Esophagus muscularis mucosa (tissue), 4 donors: Measurements from ENCODE around the gene STAMBPL1. TPM values are rescaled to one million over a fixed set of nuclear protein-coding genes. Genes with fewer than 3 reads are reported as not detected.
"Not testable (repeated sequence)": the region's sequence is repeated elsewhere in the genome, so short reads cannot be mapped to it uniquely, and the experiment has no call there.

Source experiments
- DNase-seq: peaks from one replicate; pipeline ENCODE4 v3.0.0-alpha.2; 2017; ENCODE audit errors: extremely low spot score
- H3K27ac ChIP-seq, 4 donors: fragments of 200-600 bp; sonication (generic); replicated peaks in 1 of 4; 1 replicate in 3 of 4; 2 replicates in 1 of 4; pipeline ENCODE4 v1.5.1; 2016 to 2019; ENCODE audit warnings: mild to moderate bottlenecking in 1 of 4
- H3K27me3 ChIP-seq, 4 donors: fragments of 200-600 bp; sonication (generic); one replicate each; pipeline versions ENCODE4 v1.5.1 to v1.6.0; 2016 to 2019
- H3K36me3 ChIP-seq, 4 donors: fragments of 200-600 bp; sonication (generic); one replicate each; pipeline ENCODE4 v1.5.1; 2016 to 2019
- H3K4me1 ChIP-seq, 4 donors: fragments of 200-600 bp; sonication (generic); one replicate each; pipeline ENCODE4 v1.5.1; 2016 to 2019
- H3K4me3 ChIP-seq, 4 donors: fragments of 200-600 bp; sonication (generic); 1 replicate in 2 of 4; 2 replicates in 2 of 4; pipeline ENCODE4 v1.5.1; 2016 to 2019; ENCODE audit warnings: mild to moderate bottlenecking in 4 of 4, moderate library complexity in 1 of 4
- H3K9me3 ChIP-seq, 4 donors: fragments of 200-600 bp; sonication (generic); 1 replicate in 3 of 4; 2 replicates in 1 of 4; pipeline ENCODE4 v1.5.1; 2016 to 2019
- CTCF ChIP-seq, 3 experiments: fragments of 200-600 bp in 2 of 3; fragments of 450-650 bp in 1 of 3; sonication (generic) in 2 of 3; IDR thresholded peaks; one replicate each; pipeline ENCODE4 v1.5.1; 2017 to 2019; ENCODE audit warnings: antibody characterized with exemption in 3 of 3, mild to moderate bottlenecking in 2 of 3, moderate library complexity in 1 of 3
- EP300 ChIP-seq: sonication (generic); formaldehyde crosslinking; IDR thresholded peaks from one replicate; pipeline ENCODE4 v1.6.1; 2017; ENCODE audit warnings: antibody characterized with exemption
- POLR2A ChIP-seq: fragments of 450-650 bp; IDR thresholded peaks from one replicate; pipeline ENCODE4 v1.6.1; 2017; ENCODE audit warnings: antibody characterized with exemption, moderate library complexity, mild to moderate bottlenecking, low read depth
- POLR2AphosphoS5 ChIP-seq, 2 donors: sonication (generic); formaldehyde crosslinking; IDR thresholded peaks; one replicate each; pipeline ENCODE4 v1.6.1; 2017; ENCODE audit warnings: antibody characterized with exemption in 2 of 2
- WGBS: methylation state at CpG from one replicate; pipeline ENCODE4 v1.1.5; 2018; 5-methylcytosine and 5-hydroxymethylcytosine counted together
- intact Hi-C: fragments of 100-400 bp; cut with DNase I; formaldehyde crosslinking; loops from one replicate; pipeline ENCODE4 v1.15.1; 2023
- total RNA-seq, 4 donors: library from RNA; depleted of rRNA; stranded (reverse); fragments of >200 nt; gene quantifications; one replicate each; pipeline versions ENCODE4 v1.1.0 to v1.2.1, GENCODE V29; 2016

Gene STAMBPL1
- total RNA-seq, 4 donors from 2014 or later: 8.6 to 27.4 (median 14.7) TPM

DNA sequence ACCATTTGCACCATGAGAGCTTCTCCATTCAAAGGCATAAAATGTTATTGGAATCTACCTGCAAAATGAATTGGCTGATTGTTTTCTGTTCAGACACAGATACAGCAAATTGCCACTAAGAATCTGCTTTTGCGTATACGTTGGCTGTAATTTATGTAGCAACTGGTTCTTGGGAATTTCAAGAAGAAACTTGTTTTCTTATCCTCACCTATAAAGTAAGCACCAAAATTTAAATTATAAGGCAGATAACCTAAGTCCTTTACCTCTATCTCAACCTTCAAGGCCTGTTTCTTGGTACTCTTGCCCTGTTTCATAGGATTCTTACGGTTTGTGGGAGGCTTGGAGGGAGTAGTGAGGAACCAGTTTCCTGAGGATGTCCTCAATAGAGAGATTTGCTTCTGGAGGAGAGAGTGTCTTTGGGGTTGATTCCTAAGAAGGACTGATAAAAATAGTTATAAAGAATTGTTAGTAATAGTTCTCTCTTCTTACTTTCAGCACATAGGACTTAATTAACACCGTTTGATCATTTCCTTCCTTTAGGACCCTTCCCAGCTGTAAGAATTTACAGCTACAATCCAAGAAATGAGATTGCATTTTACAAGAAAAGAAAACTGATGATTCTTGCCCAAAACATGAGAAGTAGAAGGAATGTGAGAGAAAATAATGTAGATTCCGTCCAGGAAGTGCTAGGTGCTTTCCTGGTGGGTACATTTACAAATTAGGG lies 2.0 kb downstream of the STAMBPL1 start:
- intact Hi-C loops: loop anchor here (2.0 to 5.0 kb wide), 2 partner anchors 50 to 109 kb away; partner anchors contain the start of gene FAS
- 58% methylated on average over 5 of the region's 5 CpGs for WGBS
- Histone ChIP-seq H3K9me3 (no peaks in the 10 kb centered on the region), H3K27me3 (no peaks in the 10 kb centered on the region), H3K27ac (peak overlapping the region; percentile 85 to 89 (median 88)), H3K4me3 (peak overlapping the region in 3 of 4 donors; percentile 71 to 84 (median 80)), H3K36me3 (no peaks in the 10 kb centered on the region), H3K4me1 (peaks cover 7 to 51% (median 46%) of the 10 kb centered on the region in 4 donors)
- no peak for DNase-seq
- TF ChIP-seq POLR2AphosphoS5 (IDR thresholded peaks at IDR 0.05): no peak
- TF ChIP-seq EP300: no peak
- no peak for TF ChIP-seq CTCF (IDR thresholded peaks at IDR 0.05)
- TF ChIP-seq POLR2A: no peak

DNA sequence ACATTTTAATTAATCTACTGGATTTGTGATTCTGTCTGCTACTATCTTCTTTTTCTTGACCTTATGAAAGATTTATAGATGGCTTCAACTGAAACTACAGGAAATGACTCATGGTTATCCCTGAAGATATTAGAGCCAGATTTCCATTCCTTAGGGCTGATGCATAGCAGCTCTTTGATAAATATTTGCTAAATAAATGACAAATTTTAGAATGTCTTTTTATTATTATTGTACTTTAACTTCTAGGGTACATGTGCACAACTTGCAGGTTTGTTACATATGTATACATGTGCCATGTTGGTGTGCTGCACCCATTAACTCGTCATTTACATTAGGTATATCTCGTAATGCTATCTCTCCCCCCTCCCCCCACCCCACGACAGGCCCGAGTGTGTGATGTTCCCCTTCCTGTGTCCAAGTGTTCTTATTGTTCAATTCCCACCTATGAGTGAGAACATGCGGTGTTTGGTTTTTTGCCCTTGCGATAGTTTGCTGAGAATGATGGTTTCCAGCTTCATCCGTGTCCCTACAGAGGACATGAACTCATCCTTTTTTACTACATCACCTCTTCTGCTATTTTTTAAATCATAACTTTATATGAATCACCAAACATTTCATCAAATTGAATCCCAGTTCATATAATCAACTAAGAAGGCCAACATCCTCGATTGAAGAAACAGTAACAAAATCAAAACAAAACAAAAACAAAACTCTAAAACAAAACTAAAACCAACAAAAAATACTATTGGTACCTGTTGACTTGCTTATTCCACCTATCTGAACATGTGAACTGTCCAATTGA lies 2.8 kb downstream of the STAMBPL1 start:
- intact Hi-C loops: loop anchor here (5.0 kb wide), 1 partner anchor 49 kb away; no protein-coding TSS in a partner anchor
- 52% methylated on average over 8 of the region's 8 CpGs for WGBS
- DNase-seq, H3K9me3 ChIP-seq, H3K27me3 ChIP-seq, H3K36me3 ChIP-seq, H3K4me3 ChIP-seq: not testable (repeated sequence)
- TF ChIP-seq POLR2AphosphoS5 (IDR thresholded peaks at IDR 0.05): peak in 1 of 2 donors; percentile 13
- Histone ChIP-seq H3K4me1 (peaks cover 7 to 51% (median 46%) of the 10 kb centered on the region in 4 donors), H3K27ac (peak overlapping the region; percentile 85 to 89 (median 88))

- intact Hi-C loops: loop anchor here (5.0 kb wide), 1 partner anchor 49 kb away; no protein-coding TSS in a partner anchor
- H3K27me3 ChIP-seq: no peaks in the 10 kb centered on the region
- no peaks in the 10 kb centered on the region for H3K9me3 ChIP-seq
- H3K27ac ChIP-seq: peak overlapping the region; percentile 85 to 89 (median 88)
- no peak overlapping the region for H3K4me3 ChIP-seq
- H3K36me3 ChIP-seq: no peaks in the 10 kb centered on the region
- peaks cover 7 to 51% (median 48%) of the 10 kb centered on the region in 4 donors for H3K4me1 ChIP-seq
- no peak for TF ChIP-seq CTCF (IDR thresholded peaks at IDR 0.05)
- TF ChIP-seq EP300: no peak
- no peak for TF ChIP-seq POLR2A
- TF ChIP-seq POLR2AphosphoS5 (IDR thresholded peaks at IDR 0.05): no peak
- no peak for DNase-seq
- 37% methylated on average over 2 of the region's 2 CpGs for WGBS
Measured at GRCh38 chr10:88883448-88883809, 3.4 kb downstream of the STAMBPL1 start.

DNA sequence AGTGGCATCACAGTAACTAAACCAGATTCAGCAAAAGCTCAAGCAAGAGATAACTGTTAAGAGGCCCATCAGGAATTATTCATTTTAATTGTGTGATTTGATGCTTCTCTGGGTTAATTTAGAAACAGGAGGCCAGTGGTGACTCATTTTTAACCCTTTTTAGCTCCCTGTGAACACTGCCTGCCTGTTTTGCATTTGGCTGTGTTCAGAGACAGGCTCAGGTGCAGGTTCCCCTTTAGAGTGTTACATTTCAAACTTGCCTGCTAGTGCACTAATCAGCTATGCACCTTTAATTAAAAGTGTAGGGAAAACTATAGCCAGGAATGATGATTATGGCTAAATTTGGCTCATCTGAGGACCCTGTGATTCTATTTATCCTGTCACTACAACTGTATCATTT lies 6.5 kb downstream of the STAMBPL1 start:
- Histone ChIP-seq H3K27ac (no peak overlapping the region), H3K9me3 (no peaks in the 10 kb centered on the region), H3K27me3 (no peaks in the 10 kb centered on the region), H3K4me1 (peaks cover 7 to 37% (median 33%) of the 10 kb centered on the region in 4 donors), H3K4me3 (no peak overlapping the region), H3K36me3 (no peaks in the 10 kb centered on the region)
- no peak for DNase-seq
- TF ChIP-seq POLR2A: no peak
- TF ChIP-seq EP300: no peak
- no peak for TF ChIP-seq CTCF (IDR thresholded peaks at IDR 0.05)
- no peak for TF ChIP-seq POLR2AphosphoS5 (IDR thresholded peaks at IDR 0.05)
- intact Hi-C loops: no loop called here

DNA sequence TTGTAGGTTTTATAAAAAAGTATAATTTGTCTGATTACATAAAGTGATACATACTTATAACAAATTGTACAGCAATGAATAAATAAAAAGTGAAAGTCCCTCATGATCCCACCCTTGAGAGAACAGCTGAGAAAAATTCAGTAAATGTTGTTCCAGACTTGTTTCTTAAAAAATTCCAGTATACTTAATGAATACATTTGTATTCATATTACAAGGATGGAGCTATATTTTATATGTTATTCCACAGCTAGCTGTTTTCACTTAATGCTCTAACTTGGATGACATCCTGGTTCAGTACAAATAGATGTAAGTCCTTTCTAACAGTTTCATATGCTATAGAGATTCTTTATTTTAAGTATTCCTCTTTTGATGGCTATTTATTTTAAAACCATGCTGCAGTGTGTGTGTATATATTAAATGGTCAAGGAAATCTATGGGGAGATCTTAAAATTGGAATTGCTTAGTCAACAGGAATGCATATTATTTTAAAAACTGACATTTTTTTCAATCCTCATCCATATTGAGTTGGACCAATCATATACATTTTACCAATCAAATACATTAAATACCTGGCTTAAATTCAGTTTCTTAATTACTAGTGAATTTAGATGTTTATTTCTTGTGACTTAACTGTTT lies 8.9 kb downstream of the STAMBPL1 start:
- peaks cover 2 to 24% (median 15%) of the 10 kb centered on the region in 4 donors for H3K4me1 ChIP-seq
- H3K4me3 ChIP-seq: no peak overlapping the region
- intact Hi-C loops: no loop called here
- H3K27ac ChIP-seq: no peak overlapping the region
- TF ChIP-seq POLR2A: no peak
- no peak for TF ChIP-seq POLR2AphosphoS5 (IDR thresholded peaks at IDR 0.05)
- no peak for TF ChIP-seq EP300
- no peak for TF ChIP-seq CTCF (IDR thresholded peaks at IDR 0.05)
- no peak for DNase-seq
- no peaks in the 10 kb centered on the region for H3K36me3 ChIP-seq
- no peaks in the 10 kb centered on the region for H3K27me3 ChIP-seq
- no peaks in the 10 kb centered on the region for H3K9me3 ChIP-seq
